LoVo (cell line): ENCODE data around the gene TMED8.
"Not testable (repeated sequence)": the region's sequence is repeated elsewhere in the genome, so short reads cannot be mapped to it uniquely, and the experiment has no call there.

Experiments
- DNase-seq: peaks from one replicate; pipeline ENCODE4 v3.0.0-alpha.2; 2016; ENCODE audit warnings: low spot score

TMED8 gene

GRCh38 chr14:77376771-77377501 is at the start of gene TMED8, which contains the start of gene SAMD15:
Gene TMED8, minus strand, starts transcription at chr14:77377094. Its CDS starts 41 bp downstream, at chr14:77377053.
Gene SAMD15, plus strand, starts transcription at chr14:77377379. Its CDS starts 40 bp downstream, at chr14:77377419.
- peak; percentile 84 for DNase-seq

DNA sequence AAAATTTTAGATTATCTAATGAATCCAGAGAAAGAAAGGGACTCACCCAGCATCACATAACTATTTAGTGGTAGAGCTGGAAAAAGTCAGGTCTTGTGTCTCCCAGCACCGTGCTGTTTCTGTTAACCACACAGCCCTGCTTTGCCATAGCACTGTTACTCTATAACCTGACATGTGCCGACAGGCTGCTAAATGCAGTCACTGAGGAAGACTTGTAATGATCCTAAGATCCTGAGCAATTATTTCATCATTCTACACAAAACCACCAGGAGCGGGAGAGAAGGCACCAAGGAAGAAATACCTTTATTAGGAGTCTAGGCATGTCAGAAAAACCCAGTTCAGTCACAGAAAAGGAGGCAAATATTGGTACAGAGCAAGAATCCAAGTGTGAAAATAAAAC is 49.5 kb upstream of the TMED8 start:
- DNase-seq = no peak

- no peak for DNase-seq
Observed at GRCh38 chr14:77424862-77425261, 48.0 kb upstream of the TMED8 start.

- DNase-seq = no peak
Observed at GRCh38 chr14:77423423-77423822, 46.5 kb upstream of the TMED8 start, which contains the start of gene NOXRED1. Gene NOXRED1, minus strand, starts transcription at chr14:77423523. Its CDS starts 634 bp downstream, at chr14:77422889.

DNA sequence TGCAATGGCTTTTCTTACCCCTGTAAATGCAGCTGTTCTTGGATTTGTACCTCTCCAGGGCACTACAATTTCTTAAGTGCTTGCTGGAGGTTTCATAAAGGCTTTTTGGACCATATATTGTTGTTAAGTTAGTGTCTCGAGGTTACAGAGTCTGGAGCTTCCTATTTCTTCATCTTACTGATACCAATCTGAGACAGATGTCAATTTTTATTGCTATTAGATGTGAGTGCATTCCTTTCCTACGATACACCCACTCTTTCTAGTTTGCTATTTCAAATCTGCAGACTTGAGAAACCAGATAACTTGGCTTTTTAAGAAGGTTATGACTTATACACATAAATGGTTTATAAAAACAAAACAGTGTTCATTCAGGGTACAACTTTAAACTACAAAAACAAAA is 44.3 kb upstream of the TMED8 start:
- DNase-seq = no peak

DNA sequence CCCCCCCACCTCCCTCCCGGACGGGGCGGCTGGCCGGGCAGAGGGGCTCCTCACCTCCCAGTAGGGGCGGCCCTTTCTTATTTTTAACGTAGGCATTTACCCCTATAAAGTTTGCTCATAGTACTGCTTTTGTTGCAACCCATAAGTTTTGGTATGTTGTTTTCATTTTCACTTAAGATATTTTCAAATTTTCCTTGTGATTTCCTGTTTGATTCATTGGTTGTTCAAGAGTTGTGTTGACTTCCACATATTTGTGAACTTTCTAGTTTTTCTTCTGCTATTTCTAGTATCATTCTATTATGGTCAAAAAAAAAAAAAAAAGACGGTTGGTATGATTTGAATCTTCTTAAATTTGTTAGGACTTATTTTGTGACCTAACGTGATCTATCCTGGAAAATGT is 39.9 kb upstream of the TMED8 start:
- DNase-seq = no peak

GRCh38 chr14:77416098-77416497 is 39.2 kb upstream of the TMED8 start:
- DNase-seq = not testable (repeated sequence)

- not testable (repeated sequence) for DNase-seq
Observed at GRCh38 chr14:77415403-77416030, 38.6 kb upstream of the TMED8 start.

GRCh38 chr14:77409131-77409533 is 32.2 kb upstream of the TMED8 start:
- no peak for DNase-seq

DNA sequence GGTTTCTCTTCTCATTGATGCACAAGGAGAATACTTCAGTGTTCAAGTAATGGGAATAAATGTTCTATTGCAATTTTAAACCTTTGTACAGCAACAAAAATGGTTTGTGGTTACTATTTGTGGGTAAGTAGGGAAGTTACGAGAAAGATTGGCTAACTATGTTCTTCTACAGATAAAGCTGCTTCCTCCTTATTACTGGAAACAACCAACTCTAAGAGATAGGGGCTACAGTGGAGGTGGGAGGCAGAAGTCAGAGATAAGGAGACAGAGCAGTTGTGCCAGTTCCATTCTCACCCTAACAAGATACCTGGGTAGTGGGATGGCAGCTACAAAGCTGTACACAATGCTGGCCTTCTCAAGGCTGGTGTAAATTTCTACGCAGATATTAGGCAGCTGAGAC is 30.3 kb upstream of the TMED8 start:
- DNase-seq = no peak

- DNase-seq = no peak
Observed at GRCh38 chr14:77406718-77407117, 29.8 kb upstream of the TMED8 start.

- no peak for DNase-seq
Observed at GRCh38 chr14:77406086-77406485, 29.2 kb upstream of the TMED8 start.

GRCh38 chr14:77403768-77404167 is 26.9 kb upstream of the TMED8 start:
- DNase-seq = no peak

- DNase-seq = no peak
Observed at GRCh38 chr14:77400216-77400615, 23.3 kb upstream of the TMED8 start.

- peak; percentile 45 for DNase-seq
Observed at GRCh38 chr14:77390188-77390587, 13.3 kb upstream of the TMED8 start.

GRCh38 chr14:77378701-77379100 is 1.8 kb upstream of the TMED8 start:
- DNase-seq = no peak

DNA sequence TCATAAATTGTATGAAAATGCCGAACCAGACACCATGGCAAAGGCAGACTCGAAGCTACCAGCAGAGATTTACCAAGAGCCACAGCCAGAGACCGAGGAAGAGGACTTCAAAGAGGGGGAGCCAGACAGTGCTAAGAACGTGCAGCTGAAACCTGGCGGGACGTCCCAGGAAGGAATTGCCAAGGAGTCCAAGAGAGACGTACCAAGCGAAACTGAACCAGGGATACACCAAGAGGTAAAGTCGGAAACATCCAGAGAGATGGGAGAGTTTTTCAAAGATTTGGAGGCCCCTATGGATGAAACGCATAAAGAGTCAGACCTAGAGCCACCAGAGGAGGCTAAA is 579 bp upstream of the TMED8 start:
- DNase-seq = no peak

DNA sequence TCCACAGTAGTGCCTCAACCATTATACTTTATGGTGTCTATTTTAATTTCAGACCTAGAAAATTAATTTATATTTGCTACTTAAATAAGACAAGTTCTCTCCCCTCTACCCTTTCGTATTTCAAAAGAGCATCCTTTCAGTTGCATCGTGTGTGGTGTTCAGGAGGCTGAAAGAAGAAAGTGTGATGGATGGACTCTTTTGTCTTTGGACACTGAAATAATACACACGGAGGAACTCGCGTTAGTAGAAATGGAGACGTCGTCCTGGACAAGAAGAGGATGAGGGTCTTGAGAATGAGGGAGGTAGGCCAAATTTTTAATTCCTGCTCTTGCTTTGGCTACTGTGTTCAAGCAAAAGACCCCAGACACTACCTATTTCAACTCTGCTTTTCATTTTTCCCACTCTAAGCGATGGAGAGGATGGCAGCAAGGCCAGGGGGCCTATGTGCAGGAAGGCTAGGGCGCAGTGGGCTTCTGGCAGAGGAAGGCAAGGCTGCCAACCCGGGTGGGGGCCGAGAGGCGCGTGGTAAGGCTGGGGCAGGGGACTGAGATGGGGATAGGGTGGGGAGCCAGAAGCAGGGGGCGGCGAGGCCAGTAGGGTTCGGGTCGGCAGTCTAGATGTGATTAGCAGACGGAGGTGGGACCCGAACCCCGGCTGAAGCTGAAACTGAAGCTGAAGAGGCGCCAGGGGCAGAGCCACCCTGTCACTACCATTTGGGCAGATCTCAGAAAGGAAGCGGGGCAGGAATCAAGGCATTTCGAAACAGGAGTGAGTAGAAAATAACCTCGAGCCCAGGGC is 722 bp downstream of the TMED8 start:
- peak; percentile 7 for DNase-seq

DNA sequence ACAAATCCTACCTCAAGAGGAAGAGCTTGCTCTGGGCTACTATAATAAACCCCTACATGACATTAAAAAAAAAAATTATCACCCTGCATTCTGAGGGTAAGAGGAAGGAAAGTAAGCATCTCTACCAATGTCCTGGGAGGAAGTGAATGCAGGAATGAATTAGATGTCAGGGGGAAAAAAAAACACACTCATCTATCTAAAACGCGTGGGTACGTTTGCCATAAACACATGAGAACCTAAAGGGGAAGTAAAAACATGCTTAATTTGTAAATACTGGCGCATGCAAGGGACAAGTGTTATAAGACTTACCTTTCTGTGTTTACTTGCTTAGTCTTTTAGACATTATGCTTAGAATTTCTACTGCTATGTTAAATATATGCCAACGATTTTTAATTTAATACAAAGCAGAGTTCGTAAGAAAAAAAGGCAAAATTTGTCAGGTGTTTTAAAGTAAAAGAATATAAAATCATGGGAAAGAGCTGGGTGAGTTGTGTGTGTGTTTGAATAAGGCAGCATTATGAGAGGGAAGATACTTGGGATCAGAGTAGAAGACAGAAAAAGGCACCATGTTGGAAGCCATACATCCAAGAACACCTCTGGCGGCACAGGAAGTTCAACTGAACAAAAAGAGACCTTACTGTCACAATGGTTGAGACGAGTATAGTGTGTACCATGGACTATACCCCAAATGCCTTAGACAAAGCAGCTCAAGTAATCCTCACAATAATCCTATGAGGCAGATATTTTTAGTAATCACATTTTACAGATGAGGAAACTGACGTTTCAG is 1.5 kb downstream of the TMED8 start:
- no peak for DNase-seq

- DNase-seq = no peak
Observed at GRCh38 chr14:77372304-77372841, 4.5 kb downstream of the TMED8 start.

DNA sequence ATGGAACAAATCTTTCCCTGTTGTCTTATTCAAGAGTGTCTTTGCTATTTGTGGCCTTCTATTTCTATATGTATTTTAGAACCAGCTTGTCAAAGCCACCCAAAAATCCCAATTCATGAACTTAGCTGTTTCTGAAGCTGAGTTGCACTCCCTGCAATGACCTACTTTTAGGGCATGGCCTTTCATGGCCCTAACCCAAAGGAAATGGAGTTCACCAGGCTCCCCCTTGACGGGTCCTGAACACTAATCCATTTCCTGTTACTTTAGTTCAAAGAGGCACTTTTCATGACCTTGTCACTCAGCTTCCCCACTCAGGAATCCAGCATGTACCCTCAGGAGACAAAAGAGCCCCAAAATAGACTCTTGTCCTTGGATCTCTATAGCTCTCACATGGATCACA is 7.6 kb downstream of the TMED8 start:
- DNase-seq = no peak

- DNase-seq = no peak
Observed at GRCh38 chr14:77364146-77364545, 12.7 kb downstream of the TMED8 start.
